Skeletal muscle cell (primary cell): ENCODE data around the gene TSR1.

Experiments
- DNase-seq: peaks from one replicate; pipeline ENCODE4 v3.0.0-alpha.2; 2010; ENCODE audit warnings: low read depth
- H3K4me3 ChIP-seq: 2 replicates; pipeline ENCODE4 v1.5.1; 2011; ENCODE audit warnings: low read depth, mild to moderate bottlenecking, control low read depth, low read length, moderate library complexity

Gene TSR1

DNA sequence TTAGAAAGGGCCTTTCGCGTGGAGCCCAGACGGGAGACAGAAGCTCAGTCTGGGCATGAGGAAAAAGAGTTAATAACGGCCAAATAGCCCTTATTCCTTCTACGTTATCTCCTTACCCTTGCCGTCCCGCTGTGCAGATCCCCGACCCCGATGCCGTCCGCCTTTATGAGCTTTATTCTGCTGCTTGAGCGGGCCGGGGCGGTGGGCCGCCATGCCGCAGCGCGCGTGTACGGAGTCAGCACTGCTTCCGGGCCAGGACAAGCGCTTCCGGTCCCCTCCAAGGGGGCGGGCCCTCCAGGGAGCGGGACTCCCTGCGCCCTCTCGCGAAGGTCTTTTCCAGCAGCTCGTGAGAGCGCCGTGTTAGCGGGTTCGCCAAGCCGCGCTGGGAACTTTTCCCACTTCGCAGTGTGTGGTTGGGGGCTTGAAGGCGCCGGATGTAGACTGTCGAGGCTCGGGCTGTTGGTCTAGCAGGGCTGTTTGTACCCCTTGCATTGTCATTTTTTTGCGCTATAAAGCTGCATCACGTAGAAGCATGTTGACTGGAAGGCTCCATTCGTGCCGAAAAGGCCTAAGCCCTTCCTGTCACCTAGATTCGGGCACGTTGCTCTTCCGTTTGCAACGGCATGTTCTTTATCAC, at the start of gene TSR1:
Gene TSR1 (minus strand): TSS at position 243 of the 637 bp plus-strand sequence. CDS start 30 bp downstream, at position 213.
- peak within 1 kb of the TSS; percentile 92 for H3K4me3 ChIP-seq
- peak; percentile 62 for DNase-seq

- H3K4me3 ChIP-seq: no peak overlapping the region
- no peak for DNase-seq
These were observed 49.3 kb upstream of the TSR1 start for GRCh38 chr17:2385240-2386210.

DNA sequence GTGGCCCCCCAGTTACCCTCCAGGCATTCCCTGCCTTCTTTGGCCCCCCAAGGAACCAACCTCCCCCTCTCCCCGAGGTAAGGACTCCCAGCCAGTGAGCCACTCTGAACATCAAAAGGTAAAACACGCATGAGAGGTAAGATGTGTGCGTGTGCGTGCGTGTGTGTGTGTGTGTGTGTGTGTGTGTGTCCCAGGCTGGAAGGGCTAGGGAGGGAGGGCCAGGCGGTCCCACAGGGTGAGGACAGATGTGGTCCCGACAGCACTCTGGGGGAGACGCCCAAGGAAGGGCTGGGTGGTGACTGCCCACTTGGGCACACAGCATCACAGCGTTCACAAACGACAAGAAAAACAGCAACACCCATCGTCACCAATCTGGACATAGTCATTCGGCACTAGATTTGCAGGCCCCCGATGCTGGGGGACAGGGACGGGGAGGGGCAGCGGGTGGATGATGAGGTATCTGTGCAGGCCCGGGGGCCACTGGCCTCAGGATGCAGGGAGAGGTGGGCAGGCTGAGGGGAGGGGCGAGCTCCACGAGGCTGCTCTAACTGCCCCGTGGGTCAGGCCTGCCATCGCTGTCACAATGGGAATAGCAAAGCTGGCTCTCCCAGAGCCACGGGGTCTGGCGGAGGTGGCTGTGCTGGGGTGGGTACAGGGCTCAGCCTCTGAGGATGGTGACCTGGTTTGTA, 48.3 kb upstream of the TSR1 start:
- H3K4me3 ChIP-seq: no peak overlapping the region
- no peak for DNase-seq

GRCh38 chr17:2383628-2384167, 47.4 kb upstream of the TSR1 start:
- no peak overlapping the region for H3K4me3 ChIP-seq
- DNase-seq: no peak

DNA sequence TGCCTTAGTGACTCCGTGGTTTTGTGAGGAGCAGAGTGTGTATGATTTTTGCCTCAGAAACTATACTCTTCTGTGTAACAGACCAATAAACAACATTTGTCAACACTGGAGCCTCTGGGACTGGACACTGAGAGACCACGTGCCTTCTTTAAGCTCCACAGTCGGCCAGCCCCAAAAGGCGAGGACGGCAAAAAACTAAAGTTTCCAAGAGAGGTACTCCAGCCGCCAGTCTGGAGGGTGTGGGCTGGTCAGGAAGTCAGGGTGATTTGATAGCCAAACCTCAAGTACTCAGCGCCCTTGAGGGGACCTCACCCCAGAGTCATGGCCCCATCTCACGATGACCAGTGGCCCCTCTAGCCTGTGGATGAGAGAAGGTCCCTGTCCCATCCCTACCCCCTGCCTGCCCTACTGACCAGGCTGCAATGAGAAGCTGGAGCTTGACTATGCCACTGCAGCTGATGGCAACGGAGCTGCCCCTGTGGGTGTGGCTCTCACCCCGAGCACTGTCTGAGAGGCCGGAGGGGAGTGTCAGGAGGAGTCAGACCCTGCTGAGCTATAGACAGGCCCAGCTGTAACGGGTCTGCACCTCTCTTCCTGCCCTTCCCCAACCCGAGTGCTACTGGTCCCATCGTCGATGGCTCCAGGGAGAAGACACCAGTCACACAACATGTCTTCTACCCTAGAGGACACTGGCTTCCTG, 44.8 kb upstream of the TSR1 start:
- no peak for DNase-seq
- H3K4me3 ChIP-seq: no peak overlapping the region

GRCh38 chr17:2380226-2380922, 44.1 kb upstream of the TSR1 start:
- DNase-seq: no peak
- no peak overlapping the region for H3K4me3 ChIP-seq

- no peak overlapping the region for H3K4me3 ChIP-seq
- DNase-seq: no peak
These were observed 43.4 kb upstream of the TSR1 start for GRCh38 chr17:2379489-2380225.

- DNase-seq: no peak
- H3K4me3 ChIP-seq: no peak overlapping the region
These were observed 42.6 kb upstream of the TSR1 start for GRCh38 chr17:2378905-2379304.

GRCh38 chr17:2377659-2378058, 41.4 kb upstream of the TSR1 start:
- H3K4me3 ChIP-seq: no peak overlapping the region
- DNase-seq: no peak

DNA sequence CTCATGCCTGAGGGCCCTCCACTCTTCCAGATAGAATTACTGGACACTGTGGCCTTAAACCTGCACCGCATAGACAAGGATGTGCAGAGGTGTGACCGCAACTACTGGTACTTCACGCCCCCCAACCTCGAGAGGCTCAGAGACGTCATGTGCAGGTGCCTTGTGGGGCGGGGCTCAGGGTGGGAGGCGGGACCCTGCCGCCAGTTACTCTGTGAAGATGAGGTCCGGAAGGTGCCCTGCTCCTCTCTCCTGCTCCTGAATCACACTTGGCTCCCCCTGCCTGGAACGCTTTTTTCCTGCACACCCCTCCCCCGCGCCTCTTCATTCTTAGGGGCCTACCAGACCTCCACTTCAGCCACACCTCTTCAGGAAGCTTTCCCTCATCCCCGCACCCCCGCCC, 39.9 kb upstream of the TSR1 start:
- DNase-seq: no peak
- H3K4me3 ChIP-seq: no peak overlapping the region

DNA sequence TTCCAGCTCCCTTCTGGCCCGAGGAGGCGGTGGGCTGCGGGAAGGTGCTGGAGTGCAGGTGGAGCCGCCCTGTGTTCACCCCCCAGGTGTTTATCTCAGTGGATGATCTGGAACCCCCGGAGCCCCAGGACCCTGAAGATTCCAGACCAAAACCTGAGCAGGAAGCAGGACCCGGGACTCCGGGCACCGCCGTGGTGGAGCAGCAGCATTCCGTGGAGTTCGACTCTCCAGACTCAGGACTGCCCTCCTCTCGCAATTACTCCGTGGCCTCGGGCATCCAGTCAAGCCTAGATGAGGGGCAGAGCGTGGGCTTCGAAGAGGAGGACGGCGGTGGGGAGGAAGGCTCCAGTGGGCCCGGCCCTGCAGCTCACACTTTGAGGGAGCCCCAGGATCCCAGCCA, 39.1 kb upstream of the TSR1 start:
- DNase-seq: no peak
- H3K4me3 ChIP-seq: no peak overlapping the region

- no peak for DNase-seq
- H3K4me3 ChIP-seq: no peak overlapping the region
These were observed 38.5 kb upstream of the TSR1 start for GRCh38 chr17:2374549-2375285.

DNA sequence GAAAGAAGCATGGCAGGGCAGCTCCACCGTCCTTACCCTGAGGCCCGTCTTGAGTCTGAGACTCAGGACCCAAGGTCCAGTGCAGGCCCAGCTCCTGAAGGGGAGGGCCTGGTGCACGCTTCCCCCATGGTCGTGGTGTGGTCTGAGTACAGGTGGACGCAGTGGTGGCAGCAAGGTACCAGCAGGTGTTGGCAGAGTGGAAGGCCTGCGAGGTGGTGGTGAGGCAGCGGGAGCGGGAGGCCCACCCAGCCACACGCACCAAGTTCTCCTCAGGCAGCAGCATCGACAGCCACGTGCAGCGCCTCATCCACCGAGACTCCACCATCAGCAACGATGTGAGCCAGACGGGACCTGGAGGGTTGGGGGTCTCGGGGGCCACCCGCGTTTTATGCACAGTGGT, 36.9 kb upstream of the TSR1 start:
- no peak for DNase-seq
- no peak overlapping the region for H3K4me3 ChIP-seq

DNA sequence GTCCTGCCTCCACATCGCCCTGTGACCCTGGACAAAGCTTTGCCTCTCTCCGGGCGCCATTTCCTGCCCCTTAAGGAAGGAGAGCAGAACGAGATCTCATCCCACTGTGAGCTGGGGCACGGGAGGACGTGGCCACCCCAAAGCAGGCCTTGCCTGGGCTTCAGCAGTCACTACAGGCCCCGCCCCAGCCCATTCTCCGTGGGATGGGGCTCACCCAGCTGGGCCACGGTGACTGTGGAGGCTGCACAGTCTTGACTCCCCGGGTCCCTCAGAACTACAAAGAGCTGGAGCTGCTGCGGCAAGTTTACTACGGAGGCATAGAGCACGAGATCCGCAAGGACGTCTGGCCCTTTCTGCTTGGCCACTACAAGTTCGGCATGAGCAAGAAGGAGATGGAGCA, 36.4 kb upstream of the TSR1 start:
- no peak overlapping the region for H3K4me3 ChIP-seq
- DNase-seq: no peak

- no peak overlapping the region for H3K4me3 ChIP-seq
- no peak for DNase-seq
These were observed 35.9 kb upstream of the TSR1 start for GRCh38 chr17:2372180-2372579.

- DNase-seq: no peak
- no peak overlapping the region for H3K4me3 ChIP-seq
These were observed 35.2 kb upstream of the TSR1 start for GRCh38 chr17:2371183-2372130.

DNA sequence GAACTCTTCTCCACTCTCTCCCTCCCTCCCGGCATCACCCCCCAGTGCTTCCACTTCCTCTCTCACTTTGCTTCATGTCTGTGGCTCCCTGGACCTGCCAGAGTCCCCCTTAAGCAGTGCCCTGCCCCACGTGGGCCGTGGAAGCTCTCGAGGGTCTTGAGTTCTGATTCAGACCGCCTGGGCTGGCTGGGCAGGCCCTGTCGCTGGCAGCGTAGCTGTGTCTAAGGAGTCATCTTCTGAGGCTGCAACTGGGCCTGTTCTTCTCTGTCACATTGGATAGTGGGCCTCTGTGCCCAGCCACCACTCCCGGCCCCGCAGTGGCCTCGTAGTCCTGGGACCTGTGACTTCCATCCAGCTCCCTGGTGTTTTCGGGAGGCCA, 33.9 kb upstream of the TSR1 start:
- H3K4me3 ChIP-seq: no peak overlapping the region
- DNase-seq: no peak
